ENCODE measurements around the gene APOBEC3B. TPM values are rescaled to one million over a fixed set of nuclear protein-coding genes. Genes with fewer than 3 reads are reported as not detected.
"Not testable (repeated sequence)": the region's sequence is repeated elsewhere in the genome, so short reads cannot be mapped to it uniquely, and the experiment has no call there.

APOBEC3B gene
- total RNA-seq, 2 experiments from 2014 or later = 10.4 to 10.7 TPM

GRCh38 chr22:38963872-38964271 lies 18.3 kb upstream of the APOBEC3B start:
- ChIA-PET POLR2A (no interaction called here), CTCF (no interaction called here)

- ChIA-PET POLR2A (no interaction called here), CTCF (interaction anchor here (0.7 kb wide), 1 partner anchor 21 kb away, joined by 4 read pairs; no protein-coding TSS in a partner anchor)
These were observed 17.8 kb upstream of the APOBEC3B start for GRCh38 chr22:38964306-38964705.

GRCh38 chr22:38964989-38965388 lies 17.2 kb upstream of the APOBEC3B start:
- POLR2A ChIA-PET = no interaction called here
- CTCF ChIA-PET = interaction anchor here (0.7 kb wide), 1 partner anchor 20 kb away, joined by 4 read pairs; no protein-coding TSS in a partner anchor

- ChIA-PET CTCF (no interaction called here), POLR2A (no interaction called here)
These were observed 16.4 kb upstream of the APOBEC3B start for GRCh38 chr22:38965614-38966379.

GRCh38 chr22:38966380-38966702 lies 15.8 kb upstream of the APOBEC3B start:
- ChIA-PET POLR2A (no interaction called here), CTCF (no interaction called here)

GRCh38 chr22:38966942-38967341 lies 15.2 kb upstream of the APOBEC3B start:
- CTCF ChIA-PET = interaction anchor here (0.7 kb wide), 1 partner anchor 36 kb away, joined by 4 read pairs; no protein-coding TSS in a partner anchor
- POLR2A ChIA-PET = no interaction called here

- ChIA-PET POLR2A (no interaction called here), CTCF (interaction anchor here (0.7 kb wide), 1 partner anchor 35 kb away, joined by 4 read pairs; no protein-coding TSS in a partner anchor)
These were observed 14.4 kb upstream of the APOBEC3B start for GRCh38 chr22:38967451-38968450.

- POLR2A ChIA-PET = no interaction called here
- CTCF ChIA-PET = interaction anchor here (2.6 kb wide), 1 partner anchor 98 kb away, joined by 10 read pairs; no protein-coding TSS in a partner anchor
These were observed 13.3 kb upstream of the APOBEC3B start for GRCh38 chr22:38968801-38969200.

GRCh38 chr22:38970551-38970950 lies 11.6 kb upstream of the APOBEC3B start:
- ChIA-PET CTCF (interaction anchor here (0.6 to 2.6 kb wide), 5 partner anchors 10 to 100 kb away, joined by 3 to 10 read pairs (median 5); no protein-coding TSS in a partner anchor), POLR2A (interaction anchor here (0.7 kb wide), 1 partner anchor 99 kb away, joined by 8 read pairs; no protein-coding TSS in a partner anchor)

- POLR2A ChIA-PET = no interaction called here
- CTCF ChIA-PET = interaction anchor here (1.1 to 2.6 kb wide), 3 partner anchors 11 to 101 kb away, joined by 3 to 10 read pairs (median 6); no protein-coding TSS in a partner anchor
These were observed 10.9 kb upstream of the APOBEC3B start for GRCh38 chr22:38971202-38971601.

- ChIA-PET CTCF (interaction anchor here (0.7 to 3.8 kb wide), 3 partner anchors 18 to 102 kb away, joined by 3 to 17 read pairs (median 3); no protein-coding TSS in a partner anchor), POLR2A (no interaction called here)
These were observed 10.4 kb upstream of the APOBEC3B start for GRCh38 chr22:38971791-38972190.

- CTCF ChIA-PET = interaction anchor here (0.7 to 3.8 kb wide), 5 partner anchors 19 to 103 kb away, joined by 3 to 17 read pairs (median 4); no protein-coding TSS in a partner anchor
- POLR2A ChIA-PET = no interaction called here
These were observed 9.6 kb upstream of the APOBEC3B start for GRCh38 chr22:38972558-38972957.

- ChIA-PET POLR2A (no interaction called here), CTCF (interaction anchor here (1.0 to 3.8 kb wide), 14 partner anchors 10 to 110 kb away, joined by 3 to 17 read pairs (median 4); partner anchors contain the start of gene CBX6)
These were observed 8.6 kb upstream of the APOBEC3B start for GRCh38 chr22:38973289-38974169.

- CTCF ChIA-PET = interaction anchor here (1.0 to 3.8 kb wide), 18 partner anchors 9 to 325 kb away, joined by 3 to 17 read pairs (median 4); partner anchors contain the start of gene CBX6
- POLR2A ChIA-PET = no interaction called here
These were observed 7.8 kb upstream of the APOBEC3B start for GRCh38 chr22:38974170-38974825.

GRCh38 chr22:38974826-38975175 lies 7.3 kb upstream of the APOBEC3B start:
- POLR2A ChIA-PET = no interaction called here

GRCh38 chr22:38977289-38977688 lies 4.9 kb upstream of the APOBEC3B start:
- CTCF ChIA-PET = not testable (repeated sequence)

More at GRCh38 chr22:38974826-38975175, 7.3 kb upstream of the APOBEC3B start:
- CTCF ChIA-PET = interaction anchor here (1.1 to 3.8 kb wide), 5 partner anchors 9 to 324 kb away, joined by 3 to 17 read pairs (median 4); no protein-coding TSS in a partner anchor

GRCh38 chr22:38980587-38980986 lies 1.6 kb upstream of the APOBEC3B start:
- CTCF ChIA-PET = interaction anchor here (0.9 to 1.6 kb wide), 3 partner anchors 28 to 110 kb away, joined by 3 to 6 read pairs (median 3); no protein-coding TSS in a partner anchor
- POLR2A ChIA-PET = not testable (repeated sequence)

More at GRCh38 chr22:38977289-38977688, 4.9 kb upstream of the APOBEC3B start:
- POLR2A ChIA-PET = not testable (repeated sequence)
